ENCODE results near the gene NDFIP1.

The NDFIP1 gene, protein sequence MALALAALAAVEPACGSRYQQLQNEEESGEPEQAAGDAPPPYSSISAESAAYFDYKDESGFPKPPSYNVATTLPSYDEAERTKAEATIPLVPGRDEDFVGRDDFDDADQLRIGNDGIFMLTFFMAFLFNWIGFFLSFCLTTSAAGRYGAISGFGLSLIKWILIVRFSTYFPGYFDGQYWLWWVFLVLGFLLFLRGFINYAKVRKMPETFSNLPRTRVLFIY

GRCh38 chr5:142108432-142109330, at the start of gene NDFIP1:
TSS of gene NDFIP1 (plus strand) at chr5:142108779. CDS start at chr5:142108975, 196 bp downstream.
- peak within 1 kb of the TSS; percentile 65 for H3K4me3 ChIP-seq (ENCODE audit: low read depth, low read length)
- no peak for DNase-seq (ENCODE audit: low read depth)
- TF ChIP-seq, protein P1, sequence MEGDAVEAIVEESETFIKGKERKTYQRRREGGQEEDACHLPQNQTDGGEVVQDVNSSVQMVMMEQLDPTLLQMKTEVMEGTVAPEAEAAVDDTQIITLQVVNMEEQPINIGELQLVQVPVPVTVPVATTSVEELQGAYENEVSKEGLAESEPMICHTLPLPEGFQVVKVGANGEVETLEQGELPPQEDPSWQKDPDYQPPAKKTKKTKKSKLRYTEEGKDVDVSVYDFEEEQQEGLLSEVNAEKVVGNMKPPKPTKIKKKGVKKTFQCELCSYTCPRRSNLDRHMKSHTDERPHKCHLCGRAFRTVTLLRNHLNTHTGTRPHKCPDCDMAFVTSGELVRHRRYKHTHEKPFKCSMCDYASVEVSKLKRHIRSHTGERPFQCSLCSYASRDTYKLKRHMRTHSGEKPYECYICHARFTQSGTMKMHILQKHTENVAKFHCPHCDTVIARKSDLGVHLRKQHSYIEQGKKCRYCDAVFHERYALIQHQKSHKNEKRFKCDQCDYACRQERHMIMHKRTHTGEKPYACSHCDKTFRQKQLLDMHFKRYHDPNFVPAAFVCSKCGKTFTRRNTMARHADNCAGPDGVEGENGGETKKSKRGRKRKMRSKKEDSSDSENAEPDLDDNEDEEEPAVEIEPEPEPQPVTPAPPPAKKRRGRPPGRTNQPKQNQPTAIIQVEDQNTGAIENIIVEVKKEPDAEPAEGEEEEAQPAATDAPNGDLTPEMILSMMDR (IDR thresholded peaks at IDR 0.05; ENCODE audit: control insufficient read depth, extremely low read depth, insufficient read depth) = 0 out of 2 replicates have a peak, but pooled peaks have one; percentile 4

- H3K4me3 ChIP-seq (ENCODE audit: low read depth, low read length) = no peak overlapping the region
- TF ChIP-seq, protein P1 (IDR thresholded peaks at IDR 0.05; ENCODE audit: control insufficient read depth, extremely low read depth, insufficient read depth) = 0 out of 2 replicates have a peak, but pooled peaks have one; percentile 9
- DNase-seq (ENCODE audit: low read depth) = no peak
Observed at GRCh38 chr5:142059304-142059940, 49.2 kb upstream of the NDFIP1 start.

GRCh38 chr5:142063376-142063775, 45.2 kb upstream of the NDFIP1 start:
- H3K4me3 ChIP-seq (ENCODE audit: low read depth, low read length) = no peak overlapping the region
- no peak for DNase-seq (ENCODE audit: low read depth)
- TF ChIP-seq, protein P1 (IDR thresholded peaks at IDR 0.05; ENCODE audit: control insufficient read depth, extremely low read depth, insufficient read depth) = no peak

DNA sequence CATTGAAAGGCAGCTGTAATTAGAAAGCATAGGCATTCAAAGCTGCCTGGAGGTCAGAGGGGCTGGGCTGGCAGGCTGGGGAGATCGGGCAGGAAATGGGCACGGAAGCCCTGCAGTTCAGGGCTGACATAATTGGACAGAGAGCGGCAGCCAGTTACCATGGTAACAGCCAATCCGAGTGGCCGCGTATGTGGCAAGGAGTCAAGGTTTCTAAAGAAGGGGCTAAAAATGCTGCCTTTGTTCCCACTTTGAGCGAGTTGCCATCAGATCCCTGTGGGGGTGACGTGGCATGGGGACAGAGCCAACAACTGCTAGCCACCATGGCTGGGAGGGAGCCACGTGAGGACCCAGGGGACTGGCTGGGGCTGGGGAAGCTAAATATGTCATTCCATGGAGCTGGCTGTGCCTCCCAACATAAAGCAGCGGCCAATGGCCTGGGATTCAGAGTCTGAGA, 44.7 kb upstream of the NDFIP1 start:
- no peak overlapping the region for H3K4me3 ChIP-seq (ENCODE audit: low read depth, low read length)
- no peak for DNase-seq (ENCODE audit: low read depth)

DNA sequence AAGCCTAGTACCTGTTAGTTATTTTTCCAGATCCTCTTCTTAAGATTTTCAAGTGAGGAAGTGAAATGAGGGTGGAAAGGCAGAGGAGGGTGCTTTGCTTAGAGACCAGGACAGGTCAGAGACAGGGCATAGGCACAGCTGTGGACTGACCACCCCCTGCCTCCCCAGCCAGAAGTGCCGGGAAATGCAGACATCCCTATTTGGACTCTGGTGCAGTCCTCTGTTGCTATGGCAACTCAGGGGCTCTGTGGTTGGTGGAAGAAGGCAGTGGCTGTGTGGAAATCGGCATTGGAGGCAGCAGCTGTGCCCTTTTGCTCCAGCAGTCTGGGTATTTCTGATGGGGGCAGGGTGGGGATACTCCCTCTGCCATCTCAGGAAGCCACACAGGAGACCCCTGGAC, 43.3 kb upstream of the NDFIP1 start:
- DNase-seq (ENCODE audit: low read depth) = no peak
- H3K4me3 ChIP-seq (ENCODE audit: low read depth, low read length) = no peak overlapping the region
- TF ChIP-seq, protein P1 (IDR thresholded peaks at IDR 0.05; ENCODE audit: control insufficient read depth, extremely low read depth, insufficient read depth) = no peak

More for the DNA sequence above, 44.7 kb upstream of the NDFIP1 start:
- TF ChIP-seq, protein P1 (IDR thresholded peaks at IDR 0.05; ENCODE audit: control insufficient read depth, extremely low read depth, insufficient read depth) = no peak

- no peak for DNase-seq (ENCODE audit: low read depth)
- no peak overlapping the region for H3K4me3 ChIP-seq (ENCODE audit: low read depth, low read length)
Observed at GRCh38 chr5:142069606-142070399, 38.8 kb upstream of the NDFIP1 start.

More at GRCh38 chr5:142069606-142070399, 38.8 kb upstream of the NDFIP1 start:
- TF ChIP-seq, protein P1 (IDR thresholded peaks at IDR 0.05; ENCODE audit: control insufficient read depth, extremely low read depth, insufficient read depth) = no peak

Data from LNCaP clone FGC (cell line).